Fibroblast of lung (primary cell): ENCODE results near the gene C11orf58. TPM values are rescaled to one million over a fixed set of nuclear protein-coding genes. Genes with fewer than 3 reads are reported as not detected.

Source experiments
- DNase-seq, 2 donors: peaks; one replicate each; pipeline versions ENCODE4 v3.0.0 to v3.0.0-alpha.2; 2010; ENCODE audit warnings: low read depth in 2 of 2
- H2AFZ ChIP-seq: 2 replicates; pipeline ENCODE4 v1.5.1; 2012; ENCODE audit warnings: low read length, control low read depth, inconsistent platforms
- H3K27ac ChIP-seq: 2 replicates; pipeline ENCODE4 v1.5.1; 2011; ENCODE audit warnings: low read length, control low read depth; ENCODE audit not compliant: insufficient read depth
- H3K27me3 ChIP-seq: 2 replicates; pipeline ENCODE4 v1.5.1; 2011; ENCODE audit warnings: mild to moderate bottlenecking, low read length; ENCODE audit not compliant: control insufficient read depth, insufficient read depth
- H3K36me3 ChIP-seq: 2 replicates; pipeline ENCODE4 v1.5.1; 2011; ENCODE audit warnings: low read length; ENCODE audit not compliant: control insufficient read depth, insufficient read depth
- H3K4me1 ChIP-seq: 2 replicates; pipeline ENCODE4 v1.5.1; 2011; ENCODE audit warnings: low read length; ENCODE audit not compliant: control insufficient read depth, insufficient read depth; ENCODE audit errors: extremely low read depth
- H3K4me2 ChIP-seq: 2 replicates; pipeline ENCODE4 v1.5.1; 2011; ENCODE audit warnings: low read length, control low read depth; ENCODE audit not compliant: insufficient read depth; ENCODE audit errors: extremely low read depth
- H3K4me3 ChIP-seq, 4 experiments: fragments of 200-600 bp in 1 of 4; sonication (generic) in 1 of 4; replicated peaks in 1 of 4; 2 replicates each; pipeline ENCODE4 v1.5.1; 2011 to 2016; ENCODE audit warnings: low read length in 4 of 4, low read depth in 3 of 4, mild to moderate bottlenecking in 3 of 4, control low read depth in 2 of 4, inconsistent platforms in 1 of 4, mixed read lengths in 1 of 4; ENCODE audit not compliant: insufficient read depth in 1 of 4; ENCODE audit errors: control extremely low read depth in 1 of 4
- H3K79me2 ChIP-seq: 2 replicates; pipeline ENCODE4 v1.5.1; 2012; ENCODE audit warnings: mild to moderate bottlenecking, low read length, inconsistent platforms; ENCODE audit not compliant: control insufficient read depth, insufficient read depth
- H3K9ac ChIP-seq: 2 replicates; pipeline ENCODE4 v1.5.1; 2011; ENCODE audit warnings: mild to moderate bottlenecking, low read length, control low read depth; ENCODE audit not compliant: insufficient read depth
- H3K9me3 ChIP-seq: 2 replicates; pipeline ENCODE4 v1.5.1; 2012; ENCODE audit warnings: low read depth, low read length; ENCODE audit not compliant: control insufficient read depth, insufficient read depth
- H4K20me1 ChIP-seq: 2 replicates; pipeline ENCODE4 v1.5.1; 2011; ENCODE audit warnings: low read length; ENCODE audit not compliant: control insufficient read depth, insufficient read depth; ENCODE audit errors: extremely low read depth
- EZH2 ChIP-seq: IDR thresholded peaks from 2 replicates; pipeline ENCODE4 v1.5.1; 2012; ENCODE audit warnings: low read length, control low read depth, mild to moderate bottlenecking; ENCODE audit errors: missing control alignments
- polyA plus RNA-seq, 2 donors: library from polyadenylated mRNA; depleted of rRNA in 1 of 2; stranded (reverse) in 1 of 2; unstranded in 1 of 2; fragments of >200 nt; gene quantifications; 2 replicates each; pipeline ENCODE4 v1.2.1, GENCODE V29; 2011 to 2012; ENCODE audit warnings: missing spikeins in 1 of 2
- total RNA-seq: library from RNA; depleted of rRNA; stranded (reverse); fragments of >200 nt; gene quantifications from 2 replicates; pipeline ENCODE4 v1.2.1, GENCODE V29; 2014
- TF ChIP-seq, protein P1 (sequence below), 2 donors: IDR thresholded peaks in 1 of 2; conservative IDR thresholded peaks in 1 of 2; 1 replicate in 1 of 2; 2 replicates in 1 of 2; pipeline ENCODE4 v1.5.1; 2011 to 2012; ENCODE audit warnings: low read length in 2 of 2, control low read depth in 1 of 2, inconsistent platforms in 1 of 2, low read depth in 1 of 2, mild to moderate bottlenecking in 1 of 2

The C11orf58 gene
- total and polyA plus RNA-seq, 2 donors (not counting 1 experiment from before 2014, with no cell fraction given): 183 to 184 TPM

DNA sequence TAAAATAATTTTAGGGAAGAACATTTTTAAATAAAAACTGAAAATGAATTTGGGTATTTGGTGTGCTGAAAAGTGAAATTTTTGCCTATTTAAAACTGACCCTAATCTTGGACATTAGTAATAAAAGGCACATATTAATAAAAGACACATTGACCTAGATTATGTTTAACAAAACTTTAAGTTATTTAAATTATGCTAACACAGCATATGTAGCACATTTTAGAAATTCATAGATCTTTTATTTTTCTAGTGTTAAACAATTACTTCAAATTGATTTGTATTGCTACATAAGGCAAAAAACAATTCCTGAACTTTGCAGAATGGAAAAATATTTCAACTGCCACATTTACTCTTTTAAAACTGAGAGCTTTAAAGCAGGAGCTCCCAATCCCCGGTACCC is 10.6 kb downstream of the C11orf58 start:
- Histone ChIP-seq H3K36me3 (peaks cover 8% of the 10 kb centered on the region), H3K79me2 (peaks cover 13% of the 10 kb centered on the region), H3K27ac (no peak overlapping the region), H3K4me2 (no peak overlapping the region), H3K4me1 (no peaks in the 10 kb centered on the region), H3K27me3 (no peaks in the 10 kb centered on the region), H3K9me3 (no peaks in the 10 kb centered on the region), H3K9ac (no peak overlapping the region), H3K4me3 (no peak overlapping the region), H2AFZ (no peak overlapping the region), H4K20me1 (peaks cover 2% of the 10 kb centered on the region)
- DNase-seq: no peak
- no peak for TF ChIP-seq EZH2
- TF ChIP-seq, protein P1, sequence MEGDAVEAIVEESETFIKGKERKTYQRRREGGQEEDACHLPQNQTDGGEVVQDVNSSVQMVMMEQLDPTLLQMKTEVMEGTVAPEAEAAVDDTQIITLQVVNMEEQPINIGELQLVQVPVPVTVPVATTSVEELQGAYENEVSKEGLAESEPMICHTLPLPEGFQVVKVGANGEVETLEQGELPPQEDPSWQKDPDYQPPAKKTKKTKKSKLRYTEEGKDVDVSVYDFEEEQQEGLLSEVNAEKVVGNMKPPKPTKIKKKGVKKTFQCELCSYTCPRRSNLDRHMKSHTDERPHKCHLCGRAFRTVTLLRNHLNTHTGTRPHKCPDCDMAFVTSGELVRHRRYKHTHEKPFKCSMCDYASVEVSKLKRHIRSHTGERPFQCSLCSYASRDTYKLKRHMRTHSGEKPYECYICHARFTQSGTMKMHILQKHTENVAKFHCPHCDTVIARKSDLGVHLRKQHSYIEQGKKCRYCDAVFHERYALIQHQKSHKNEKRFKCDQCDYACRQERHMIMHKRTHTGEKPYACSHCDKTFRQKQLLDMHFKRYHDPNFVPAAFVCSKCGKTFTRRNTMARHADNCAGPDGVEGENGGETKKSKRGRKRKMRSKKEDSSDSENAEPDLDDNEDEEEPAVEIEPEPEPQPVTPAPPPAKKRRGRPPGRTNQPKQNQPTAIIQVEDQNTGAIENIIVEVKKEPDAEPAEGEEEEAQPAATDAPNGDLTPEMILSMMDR (conservative IDR thresholded peaks at IDR 0.05 in 1 of 2, IDR thresholded peaks at IDR 0.05 in 1 of 2; ENCODE audit: low read depth in 1 of 2, low read length in 2 of 2): no peak

- TF ChIP-seq, protein P1 (conservative IDR thresholded peaks at IDR 0.05 in 1 of 2, IDR thresholded peaks at IDR 0.05 in 1 of 2; ENCODE audit: low read depth in 1 of 2, low read length in 2 of 2): no peak
- no peak for TF ChIP-seq EZH2
- H3K36me3 ChIP-seq: peaks cover 8% of the 10 kb centered on the region
- no peak overlapping the region for H2AFZ ChIP-seq
These were observed 11.2 kb downstream of the C11orf58 start for GRCh38 chr11:16749666-16750065.

DNA sequence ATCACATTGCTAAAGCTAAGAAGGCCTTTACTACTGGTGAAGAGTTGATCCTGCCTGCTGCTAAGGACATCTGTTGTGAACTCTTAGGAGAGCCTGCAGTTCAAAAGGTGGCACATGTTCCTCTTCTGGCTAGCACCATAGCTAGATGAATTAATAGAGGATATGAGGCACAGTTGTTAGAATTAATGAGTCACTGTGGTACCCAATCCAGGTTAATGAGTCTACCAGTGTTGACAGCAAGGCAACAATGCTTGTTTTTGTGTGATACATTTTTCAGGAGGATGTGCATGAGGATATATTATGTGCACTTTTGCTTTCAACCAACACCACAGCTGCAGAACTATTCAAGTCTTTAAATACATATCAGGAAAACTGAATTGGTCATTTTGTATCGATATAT is 12.0 kb downstream of the C11orf58 start:
- H3K4me3 ChIP-seq: no peak overlapping the region
- no peaks in the 10 kb centered on the region for H3K4me1 ChIP-seq
- H3K9me3 ChIP-seq: no peaks in the 10 kb centered on the region
- H3K79me2 ChIP-seq: peaks cover 3% of the 10 kb centered on the region
- no peaks in the 10 kb centered on the region for H3K27me3 ChIP-seq
- DNase-seq: no peak
- peaks cover 2% of the 10 kb centered on the region for H4K20me1 ChIP-seq
- no peak overlapping the region for H3K9ac ChIP-seq
- no peak overlapping the region for H2AFZ ChIP-seq
- no peak for TF ChIP-seq EZH2
- TF ChIP-seq, protein P1 (conservative IDR thresholded peaks at IDR 0.05 in 1 of 2, IDR thresholded peaks at IDR 0.05 in 1 of 2; ENCODE audit: low read depth in 1 of 2, low read length in 2 of 2): no peak
- H3K36me3 ChIP-seq: peaks cover 8% of the 10 kb centered on the region
- no peak overlapping the region for H3K4me2 ChIP-seq
- H3K27ac ChIP-seq: no peak overlapping the region

More at GRCh38 chr11:16749666-16750065, 11.2 kb downstream of the C11orf58 start:
- Histone ChIP-seq H3K4me2 (no peak overlapping the region), H3K27me3 (no peaks in the 10 kb centered on the region), H3K9ac (no peak overlapping the region), H3K27ac (no peak overlapping the region), H3K9me3 (no peaks in the 10 kb centered on the region), H4K20me1 (peaks cover 2% of the 10 kb centered on the region), H3K4me1 (no peaks in the 10 kb centered on the region), H3K4me3 (no peak overlapping the region), H3K79me2 (peaks cover 8% of the 10 kb centered on the region)
- DNase-seq: no peak
